HEK293 (cell line): ENCODE results near the gene KLB.

ENCODE experiments used
- FEZF1 ChIP-seq: fragments of 450-650 bp; formaldehyde crosslinking; IDR thresholded peaks from 2 replicates; pipeline ENCODE4 v1.5.1; 2016; ENCODE audit warnings: missing biosample characterization, missing genetic modification characterization
- GLI2 ChIP-seq: fragments of 450-650 bp; formaldehyde crosslinking; IDR thresholded peaks from 2 replicates; pipeline ENCODE4; 2017; ENCODE audit warnings: missing biosample characterization, missing genetic modification characterization, low read depth, borderline replicate concordance
- KLF1 ChIP-seq: fragments of 450-650 bp; formaldehyde crosslinking; IDR thresholded peaks from 2 replicates; pipeline ENCODE4 v1.5.1; 2016; ENCODE audit warnings: missing biosample characterization, missing genetic modification characterization
- SALL2 ChIP-seq: fragments of 450-650 bp; formaldehyde crosslinking; IDR thresholded peaks from 2 replicates; pipeline ENCODE4 v1.5.0; 2017; ENCODE audit warnings: missing biosample characterization, mild to moderate bottlenecking, missing genetic modification characterization, borderline replicate concordance
- SCRT2 ChIP-seq: fragments of 450-650 bp; formaldehyde crosslinking; IDR thresholded peaks from 2 replicates; pipeline ENCODE4 v1.5.1; 2016; ENCODE audit warnings: missing biosample characterization, missing genetic modification characterization
- ZEB2 ChIP-seq: fragments of 450-650 bp; formaldehyde crosslinking; IDR thresholded peaks from 2 replicates; pipeline ENCODE4 v1.5.1; 2016; ENCODE audit warnings: missing biosample characterization, missing genetic modification characterization
- ZNF112 ChIP-seq: fragments of 450-650 bp; formaldehyde crosslinking; IDR thresholded peaks from 2 replicates; pipeline ENCODE4 v1.5.0; 2017; ENCODE audit warnings: missing biosample characterization, missing genetic modification characterization
- ZNF121 ChIP-seq: fragments of 450-650 bp; formaldehyde crosslinking; IDR thresholded peaks from 2 replicates; pipeline ENCODE4 v1.5.1; 2016; ENCODE audit warnings: missing biosample characterization, missing genetic modification characterization
- ZNF132 ChIP-seq: fragments of 450-650 bp; formaldehyde crosslinking; IDR thresholded peaks from 2 replicates; pipeline ENCODE4 v1.5.1; 2017; ENCODE audit warnings: missing biosample characterization, missing genetic modification characterization, borderline replicate concordance
- ZNF140 ChIP-seq: fragments of 450-650 bp; formaldehyde crosslinking; IDR thresholded peaks from 2 replicates; pipeline ENCODE4 v1.5.1; 2016; ENCODE audit warnings: missing biosample characterization, missing genetic modification characterization
- ZNF157 ChIP-seq: fragments of 450-650 bp; formaldehyde crosslinking; IDR thresholded peaks from 2 replicates; pipeline ENCODE4 v1.5.1; 2016; ENCODE audit warnings: missing biosample characterization, missing genetic modification characterization
- ZNF175 ChIP-seq: fragments of 450-650 bp; formaldehyde crosslinking; IDR thresholded peaks from 2 replicates; pipeline ENCODE4 v1.5.1; 2016; ENCODE audit warnings: missing biosample characterization, missing genetic modification characterization
- ZNF394 ChIP-seq: fragments of 450-650 bp; formaldehyde crosslinking; IDR thresholded peaks from 2 replicates; pipeline ENCODE4 v1.5.1; 2016; ENCODE audit warnings: missing biosample characterization, missing genetic modification characterization, mild to moderate bottlenecking, moderate library complexity, borderline replicate concordance
- ZNF660 ChIP-seq: fragments of 450-650 bp; IDR thresholded peaks from 2 replicates; pipeline ENCODE4 v1.5.1; 2018; ENCODE audit warnings: missing biosample characterization, mild to moderate bottlenecking, missing genetic modification characterization
- ZNF677 ChIP-seq: fragments of 450-650 bp; IDR thresholded peaks from 2 replicates; pipeline ENCODE4 v1.5.0; 2018; ENCODE audit warnings: missing biosample characterization, mild to moderate bottlenecking, missing genetic modification characterization, moderate library complexity
- ZNF707 ChIP-seq: fragments of 450-650 bp; formaldehyde crosslinking; IDR thresholded peaks from 2 replicates; pipeline ENCODE4 v1.5.1; 2016; ENCODE audit warnings: missing biosample characterization, missing genetic modification characterization
- ZNF785 ChIP-seq: fragments of 450-650 bp; formaldehyde crosslinking; IDR thresholded peaks from 2 replicates; pipeline ENCODE4 v1.5.1; 2016; ENCODE audit warnings: missing biosample characterization, missing genetic modification characterization
- ZSCAN23 ChIP-seq: fragments of 450-650 bp; formaldehyde crosslinking; IDR thresholded peaks from 2 replicates; pipeline ENCODE4 v1.5.1; 2016; ENCODE audit warnings: missing biosample characterization, missing genetic modification characterization
- TF ChIP-seq, protein P1 (sequence below): IDR thresholded peaks from 2 replicates; pipeline ENCODE4 v1.6.1; 2011; ENCODE audit warnings: mild to moderate bottlenecking, low read depth, low read length, borderline replicate concordance
- TF ChIP-seq, protein P2 (sequence below): fragments of 450-650 bp; formaldehyde crosslinking; IDR thresholded peaks from 2 replicates; pipeline ENCODE4 v1.5.1; 2016; ENCODE audit warnings: missing biosample characterization, missing genetic modification characterization
- TF ChIP-seq, protein P3 (sequence below): fragments of 450-650 bp; IDR thresholded peaks from 2 replicates; pipeline ENCODE4 v1.5.1; 2018; ENCODE audit warnings: missing biosample characterization, mild to moderate bottlenecking, missing genetic modification characterization
- TF ChIP-seq, protein P4 (sequence below): fragments of 450-650 bp; formaldehyde crosslinking; IDR thresholded peaks from 2 replicates; pipeline ENCODE4 v1.5.0; 2017; ENCODE audit warnings: missing biosample characterization, missing genetic modification characterization, borderline replicate concordance
- TF ChIP-seq, protein P5 (sequence below): sonication (generic); formaldehyde crosslinking; IDR thresholded peaks from 2 replicates; pipeline ENCODE4 v1.8.1; 2022; ENCODE audit warnings: mild to moderate bottlenecking, moderate library complexity, missing genetic modification reagents
- TF ChIP-seq, protein P6 (sequence below): fragments of 450-650 bp; formaldehyde crosslinking; IDR thresholded peaks from 2 replicates; pipeline ENCODE4 v1.5.1; 2017; ENCODE audit warnings: missing biosample characterization, mild to moderate bottlenecking, missing genetic modification characterization, moderate library complexity
- TF ChIP-seq, protein P7 (sequence below): fragments of 450-650 bp; formaldehyde crosslinking; IDR thresholded peaks from 2 replicates; pipeline ENCODE4 v1.5.1; 2016; ENCODE audit warnings: missing biosample characterization, missing genetic modification characterization
- TF ChIP-seq, protein P8 (sequence below): fragments of 450-650 bp; formaldehyde crosslinking; IDR thresholded peaks from 2 replicates; pipeline ENCODE4 v1.5.1; 2016; ENCODE audit warnings: missing biosample characterization, missing genetic modification characterization

KLB gene

DNA sequence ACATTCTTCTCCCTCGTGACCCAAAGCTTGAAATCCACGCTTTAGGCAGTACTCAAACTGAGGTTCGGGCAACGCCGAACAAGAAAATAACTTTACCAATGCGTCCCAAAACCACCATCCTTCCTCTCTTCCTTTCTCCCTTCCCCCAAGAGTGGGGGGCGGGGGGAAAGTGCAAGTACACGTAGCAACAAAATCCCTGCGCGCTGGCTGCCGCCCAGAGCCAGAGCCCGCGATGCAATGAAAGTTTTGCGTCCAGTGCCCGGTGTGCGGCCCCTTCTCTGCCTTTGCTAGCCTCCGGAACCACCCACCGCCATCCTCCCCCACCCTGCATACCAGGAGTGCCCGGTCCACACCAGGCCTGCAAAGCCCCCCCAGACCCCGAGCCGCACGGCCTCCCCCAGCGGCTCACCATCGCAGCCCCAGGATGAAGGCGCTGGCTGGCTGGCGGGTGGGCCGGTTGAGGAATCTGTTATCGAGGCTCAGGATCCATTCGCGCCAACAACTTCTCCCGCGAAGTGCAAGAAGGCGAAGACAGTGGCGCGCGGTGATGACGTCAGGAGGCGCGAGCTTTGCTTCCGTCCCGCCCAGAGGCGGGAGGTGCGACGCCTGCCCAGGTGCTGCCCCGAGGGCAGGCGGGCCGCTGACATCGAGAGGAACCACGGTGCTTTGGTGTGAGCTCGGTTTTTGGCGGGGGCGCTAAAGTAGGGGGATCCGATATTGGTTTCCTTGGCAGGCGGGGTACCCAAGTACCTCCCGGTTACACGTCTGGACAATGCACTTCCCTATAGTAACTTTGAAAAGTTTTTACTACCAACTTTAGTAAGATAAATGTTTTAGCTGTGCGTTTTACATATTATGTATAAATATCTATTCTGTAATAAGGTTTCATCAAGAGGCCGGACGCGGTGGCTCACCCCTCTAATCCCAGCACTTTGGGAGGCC is 40.6 kb upstream of the KLB start, which contains the start of gene RFC1 (continued):
- TF ChIP-seq, protein P1, sequence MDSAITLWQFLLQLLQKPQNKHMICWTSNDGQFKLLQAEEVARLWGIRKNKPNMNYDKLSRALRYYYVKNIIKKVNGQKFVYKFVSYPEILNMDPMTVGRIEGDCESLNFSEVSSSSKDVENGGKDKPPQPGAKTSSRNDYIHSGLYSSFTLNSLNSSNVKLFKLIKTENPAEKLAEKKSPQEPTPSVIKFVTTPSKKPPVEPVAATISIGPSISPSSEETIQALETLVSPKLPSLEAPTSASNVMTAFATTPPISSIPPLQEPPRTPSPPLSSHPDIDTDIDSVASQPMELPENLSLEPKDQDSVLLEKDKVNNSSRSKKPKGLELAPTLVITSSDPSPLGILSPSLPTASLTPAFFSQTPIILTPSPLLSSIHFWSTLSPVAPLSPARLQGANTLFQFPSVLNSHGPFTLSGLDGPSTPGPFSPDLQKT, result no peak
- TF ChIP-seq GLI2 (tag by site-specific recombination) (no peak), SALL2 (tag by site-specific recombination) (no peak), ZNF175 (no peak), KLF1 (peak; percentile 68; the same call in 1 of the 2 replicates), ZNF707 (tag by site-specific recombination) (no peak), ZNF677 (tag by site-specific recombination) (no peak), ZEB2 (tag by site-specific recombination) (peak; percentile 94), ZNF785 (tag by site-specific recombination) (no peak), ZNF112 (tag by site-specific recombination) (no peak), ZNF157 (tag by site-specific recombination) (no peak), ZNF140 (no peak), SCRT2 (tag by site-specific recombination) (0 out of 2 replicates have a peak, but pooled peaks have one; percentile 15), ZNF394 (tag by site-specific recombination) (peak; percentile 47; the same call in 1 of the 2 replicates), ZNF660 (tag by site-specific recombination) (peak; percentile 74; the same call in 1 of the 2 replicates), FEZF1 (tag by site-specific recombination) (no peak), ZNF132 (no peak), ZNF121 (no peak), ZSCAN23 (tag by site-specific recombination) (no peak)
- TF ChIP-seq, protein P2, sequence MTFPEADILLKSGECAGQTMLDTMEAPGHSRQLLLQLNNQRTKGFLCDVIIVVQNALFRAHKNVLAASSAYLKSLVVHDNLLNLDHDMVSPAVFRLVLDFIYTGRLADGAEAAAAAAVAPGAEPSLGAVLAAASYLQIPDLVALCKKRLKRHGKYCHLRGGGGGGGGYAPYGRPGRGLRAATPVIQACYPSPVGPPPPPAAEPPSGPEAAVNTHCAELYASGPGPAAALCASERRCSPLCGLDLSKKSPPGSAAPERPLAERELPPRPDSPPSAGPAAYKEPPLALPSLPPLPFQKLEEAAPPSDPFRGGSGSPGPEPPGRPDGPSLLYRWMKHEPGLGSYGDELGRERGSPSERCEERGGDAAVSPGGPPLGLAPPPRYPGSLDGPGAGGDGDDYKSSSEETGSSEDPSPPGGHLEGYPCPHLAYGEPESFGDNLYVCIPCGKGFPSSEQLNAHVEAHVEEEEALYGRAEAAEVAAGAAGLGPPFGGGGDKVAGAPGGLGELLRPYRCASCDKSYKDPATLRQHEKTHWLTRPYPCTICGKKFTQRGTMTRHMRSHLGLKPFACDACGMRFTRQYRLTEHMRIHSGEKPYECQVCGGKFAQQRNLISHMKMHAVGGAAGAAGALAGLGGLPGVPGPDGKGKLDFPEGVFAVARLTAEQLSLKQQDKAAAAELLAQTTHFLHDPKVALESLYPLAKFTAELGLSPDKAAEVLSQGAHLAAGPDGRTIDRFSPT, result peak; percentile 46; the same call in 1 of the 2 replicates
- TF ChIP-seq, protein P3, sequence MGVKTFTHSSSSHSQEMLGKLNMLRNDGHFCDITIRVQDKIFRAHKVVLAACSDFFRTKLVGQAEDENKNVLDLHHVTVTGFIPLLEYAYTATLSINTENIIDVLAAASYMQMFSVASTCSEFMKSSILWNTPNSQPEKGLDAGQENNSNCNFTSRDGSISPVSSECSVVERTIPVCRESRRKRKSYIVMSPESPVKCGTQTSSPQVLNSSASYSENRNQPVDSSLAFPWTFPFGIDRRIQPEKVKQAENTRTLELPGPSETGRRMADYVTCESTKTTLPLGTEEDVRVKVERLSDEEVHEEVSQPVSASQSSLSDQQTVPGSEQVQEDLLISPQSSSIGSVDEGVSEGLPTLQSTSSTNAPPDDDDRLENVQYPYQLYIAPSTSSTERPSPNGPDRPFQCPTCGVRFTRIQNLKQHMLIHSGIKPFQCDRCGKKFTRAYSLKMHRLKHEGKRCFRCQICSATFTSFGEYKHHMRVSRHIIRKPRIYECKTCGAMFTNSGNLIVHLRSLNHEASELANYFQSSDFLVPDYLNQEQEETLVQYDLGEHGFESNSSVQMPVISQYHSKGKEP (tag by site-specific recombination), result peak; percentile 36; the same call in 1 of the 2 replicates
- TF ChIP-seq, protein P4, sequence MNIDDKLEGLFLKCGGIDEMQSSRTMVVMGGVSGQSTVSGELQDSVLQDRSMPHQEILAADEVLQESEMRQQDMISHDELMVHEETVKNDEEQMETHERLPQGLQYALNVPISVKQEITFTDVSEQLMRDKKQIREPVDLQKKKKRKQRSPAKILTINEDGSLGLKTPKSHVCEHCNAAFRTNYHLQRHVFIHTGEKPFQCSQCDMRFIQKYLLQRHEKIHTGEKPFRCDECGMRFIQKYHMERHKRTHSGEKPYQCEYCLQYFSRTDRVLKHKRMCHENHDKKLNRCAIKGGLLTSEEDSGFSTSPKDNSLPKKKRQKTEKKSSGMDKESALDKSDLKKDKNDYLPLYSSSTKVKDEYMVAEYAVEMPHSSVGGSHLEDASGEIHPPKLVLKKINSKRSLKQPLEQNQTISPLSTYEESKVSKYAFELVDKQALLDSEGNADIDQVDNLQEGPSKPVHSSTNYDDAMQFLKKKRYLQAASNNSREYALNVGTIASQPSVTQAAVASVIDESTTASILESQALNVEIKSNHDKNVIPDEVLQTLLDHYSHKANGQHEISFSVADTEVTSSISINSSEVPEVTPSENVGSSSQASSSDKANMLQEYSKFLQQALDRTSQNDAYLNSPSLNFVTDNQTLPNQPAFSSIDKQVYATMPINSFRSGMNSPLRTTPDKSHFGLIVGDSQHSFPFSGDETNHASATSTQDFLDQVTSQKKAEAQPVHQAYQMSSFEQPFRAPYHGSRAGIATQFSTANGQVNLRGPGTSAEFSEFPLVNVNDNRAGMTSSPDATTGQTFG (tag by site-specific recombination), result no peak
- TF ChIP-seq, protein P5, sequence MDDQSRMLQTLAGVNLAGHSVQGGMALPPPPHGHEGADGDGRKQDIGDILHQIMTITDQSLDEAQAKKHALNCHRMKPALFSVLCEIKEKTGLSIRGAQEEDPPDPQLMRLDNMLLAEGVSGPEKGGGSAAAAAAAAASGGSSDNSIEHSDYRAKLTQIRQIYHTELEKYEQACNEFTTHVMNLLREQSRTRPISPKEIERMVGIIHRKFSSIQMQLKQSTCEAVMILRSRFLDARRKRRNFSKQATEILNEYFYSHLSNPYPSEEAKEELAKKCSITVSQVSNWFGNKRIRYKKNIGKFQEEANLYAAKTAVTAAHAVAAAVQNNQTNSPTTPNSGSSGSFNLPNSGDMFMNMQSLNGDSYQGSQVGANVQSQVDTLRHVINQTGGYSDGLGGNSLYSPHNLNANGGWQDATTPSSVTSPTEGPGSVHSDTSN, result peak; percentile 85
- TF ChIP-seq, protein P6, sequence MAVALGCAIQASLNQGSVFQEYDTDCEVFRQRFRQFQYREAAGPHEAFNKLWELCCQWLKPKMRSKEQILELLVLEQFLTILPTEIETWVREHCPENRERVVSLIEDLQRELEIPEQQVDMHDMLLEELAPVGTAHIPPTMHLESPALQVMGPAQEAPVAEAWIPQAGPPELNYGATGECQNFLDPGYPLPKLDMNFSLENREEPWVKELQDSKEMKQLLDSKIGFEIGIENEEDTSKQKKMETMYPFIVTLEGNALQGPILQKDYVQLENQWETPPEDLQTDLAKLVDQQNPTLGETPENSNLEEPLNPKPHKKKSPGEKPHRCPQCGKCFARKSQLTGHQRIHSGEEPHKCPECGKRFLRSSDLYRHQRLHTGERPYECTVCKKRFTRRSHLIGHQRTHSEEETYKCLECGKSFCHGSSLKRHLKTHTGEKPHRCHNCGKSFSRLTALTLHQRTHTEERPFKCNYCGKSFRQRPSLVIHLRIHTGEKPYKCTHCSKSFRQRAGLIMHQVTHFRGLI (tag by site-specific recombination), result no peak
- TF ChIP-seq, protein P7, sequence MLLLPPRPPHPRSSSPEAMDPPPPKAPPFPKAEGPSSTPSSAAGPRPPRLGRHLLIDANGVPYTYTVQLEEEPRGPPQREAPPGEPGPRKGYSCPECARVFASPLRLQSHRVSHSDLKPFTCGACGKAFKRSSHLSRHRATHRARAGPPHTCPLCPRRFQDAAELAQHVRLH (tag by site-specific recombination), result peak; percentile 79
- TF ChIP-seq, protein P8, sequence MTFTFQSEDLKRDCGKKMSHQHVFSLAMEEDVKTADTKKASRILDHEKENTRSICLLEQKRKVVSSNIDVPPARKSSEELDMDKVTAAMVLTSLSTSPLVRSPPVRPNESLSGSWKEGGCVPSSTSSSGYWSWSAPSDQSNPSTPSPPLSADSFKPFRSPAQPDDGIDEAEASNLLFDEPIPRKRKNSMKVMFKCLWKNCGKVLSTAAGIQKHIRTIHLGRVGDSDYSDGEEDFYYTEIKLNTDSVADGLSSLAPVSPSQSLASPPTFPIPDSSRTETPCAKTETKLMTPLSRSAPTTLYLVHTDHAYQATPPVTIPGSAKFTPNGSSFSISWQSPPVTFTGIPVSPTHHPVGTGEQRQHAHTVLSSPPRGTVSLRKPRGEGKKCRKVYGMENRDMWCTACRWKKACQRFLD, result no peak
